Colonic mucosa (tissue), 4 donors: Measurements from ENCODE around the gene TPK1. TPM values are rescaled to one million over a fixed set of nuclear protein-coding genes. Genes with fewer than 3 reads are reported as not detected.

Experiments
- DNase-seq: peaks from one replicate; pipeline ENCODE4 v3.0.0-alpha.2; 2020
- H3K27ac ChIP-seq: fragments of 200-600 bp; one replicate; pipeline ENCODE4 v1.8.0; 2021
- H3K27me3 ChIP-seq: fragments of 200-600 bp; one replicate; pipeline ENCODE4 v1.8.0; 2021
- H3K36me3 ChIP-seq: fragments of 200-600 bp; one replicate; pipeline ENCODE4 v1.8.0; 2021
- H3K4me1 ChIP-seq: fragments of 200-600 bp; one replicate; pipeline ENCODE4 v1.8.0; 2021; ENCODE audit warnings: mild to moderate bottlenecking
- H3K4me3 ChIP-seq: fragments of 200-600 bp; one replicate; pipeline ENCODE4 v1.8.0; 2021
- H3K9ac ChIP-seq, 2 donors: one replicate each; pipeline ENCODE4 v1.7.0; 2013; ENCODE audit warnings: control low read depth in 2 of 2, low read depth in 2 of 2, low read length in 2 of 2
- H3K9me3 ChIP-seq: fragments of 200-600 bp; one replicate; pipeline ENCODE4 v1.8.0; 2021
- intact Hi-C: fragments of 100-400 bp; cut with DNase I; formaldehyde crosslinking; loops from one replicate; pipeline ENCODE4 v1.14.1; 2022
- total RNA-seq, 2 donors: library from RNA; stranded (reverse); fragmentation: NEBNext Ultra II Directional in 1 of 2; extraction: Animal tissue kit (Norgen Biotek cat#: 25700) in 1 of 2; gene quantifications; one replicate each; pipeline ENCODE4 v1.2.1, GENCODE V29; 2021
- TF ChIP-seq, protein P1 (sequence below): fragments of 200-600 bp; IDR thresholded peaks from one replicate; pipeline ENCODE4 v1.8.0; 2022; ENCODE audit warnings: antibody characterized with exemption, mild to moderate bottlenecking
- donor health status: healthy.
- donor health status: DM: no; HTN: no; CAD: no.
- donor health status: DM: no; HTN: no; CAD: no.

Gene TPK1
- total RNA-seq, 2 donors from 2014 or later, result 8.0 to 18.8 TPM

DNA sequence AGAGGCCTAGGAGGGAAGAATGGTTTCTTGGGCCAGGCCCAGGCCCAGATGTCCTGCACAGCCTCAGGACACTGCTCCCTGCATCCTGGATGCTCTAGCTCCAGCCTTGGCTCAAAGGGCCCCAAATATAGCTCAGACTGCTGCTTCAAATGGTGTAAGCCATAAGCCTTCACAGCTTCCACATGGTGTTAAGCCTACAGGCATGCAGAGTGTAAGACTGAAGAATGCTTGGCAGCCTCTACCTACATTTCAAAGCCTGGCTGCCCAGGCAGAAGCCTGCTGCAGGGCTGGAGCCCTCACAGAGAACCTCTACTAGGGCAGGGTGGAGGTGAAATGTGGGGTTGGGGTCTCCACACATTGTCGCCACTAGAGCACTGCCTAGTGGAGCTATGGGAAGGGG lies 118.1 kb downstream of the TPK1 start:
- no peaks in the 10 kb centered on the region for H3K4me1 ChIP-seq
- no peak overlapping the region for H3K4me3 ChIP-seq
- no peaks in the 10 kb centered on the region for H3K27me3 ChIP-seq
- TF ChIP-seq, protein P1, sequence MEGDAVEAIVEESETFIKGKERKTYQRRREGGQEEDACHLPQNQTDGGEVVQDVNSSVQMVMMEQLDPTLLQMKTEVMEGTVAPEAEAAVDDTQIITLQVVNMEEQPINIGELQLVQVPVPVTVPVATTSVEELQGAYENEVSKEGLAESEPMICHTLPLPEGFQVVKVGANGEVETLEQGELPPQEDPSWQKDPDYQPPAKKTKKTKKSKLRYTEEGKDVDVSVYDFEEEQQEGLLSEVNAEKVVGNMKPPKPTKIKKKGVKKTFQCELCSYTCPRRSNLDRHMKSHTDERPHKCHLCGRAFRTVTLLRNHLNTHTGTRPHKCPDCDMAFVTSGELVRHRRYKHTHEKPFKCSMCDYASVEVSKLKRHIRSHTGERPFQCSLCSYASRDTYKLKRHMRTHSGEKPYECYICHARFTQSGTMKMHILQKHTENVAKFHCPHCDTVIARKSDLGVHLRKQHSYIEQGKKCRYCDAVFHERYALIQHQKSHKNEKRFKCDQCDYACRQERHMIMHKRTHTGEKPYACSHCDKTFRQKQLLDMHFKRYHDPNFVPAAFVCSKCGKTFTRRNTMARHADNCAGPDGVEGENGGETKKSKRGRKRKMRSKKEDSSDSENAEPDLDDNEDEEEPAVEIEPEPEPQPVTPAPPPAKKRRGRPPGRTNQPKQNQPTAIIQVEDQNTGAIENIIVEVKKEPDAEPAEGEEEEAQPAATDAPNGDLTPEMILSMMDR, result no peak
- no peaks in the 10 kb centered on the region for H3K9me3 ChIP-seq
- no peaks in the 10 kb centered on the region for H3K36me3 ChIP-seq
- no peak overlapping the region for H3K27ac ChIP-seq
- intact Hi-C loops, result no loop called here
- no peak overlapping the region for H3K9ac ChIP-seq
- no peak for DNase-seq

DNA sequence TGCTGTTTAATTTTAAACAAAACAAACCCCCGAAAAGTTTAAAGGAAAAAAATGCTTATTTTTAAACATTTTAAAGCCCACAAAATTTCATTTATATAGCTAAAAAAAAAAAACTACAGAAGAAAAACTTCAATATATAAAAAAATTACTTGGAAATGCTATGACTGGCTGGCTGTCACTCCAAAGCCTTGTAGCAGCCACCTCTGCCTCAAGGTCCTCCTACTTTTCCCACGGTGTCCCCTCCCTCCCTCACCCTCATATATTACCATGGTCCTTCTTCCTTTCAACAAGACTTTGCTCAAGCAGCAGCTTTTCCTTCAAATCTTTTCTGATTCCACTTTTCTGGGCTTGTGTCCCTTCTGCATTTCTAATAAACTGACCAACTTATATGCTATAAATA lies 122.0 kb downstream of the TPK1 start:
- Histone ChIP-seq H3K9me3 (no peaks in the 10 kb centered on the region), H3K27ac (no peak overlapping the region), H3K27me3 (no peaks in the 10 kb centered on the region), H3K4me1 (no peaks in the 10 kb centered on the region), H3K36me3 (no peaks in the 10 kb centered on the region), H3K9ac (no peak overlapping the region), H3K4me3 (no peak overlapping the region)
- intact Hi-C loops, result no loop called here
- no peak for DNase-seq
- TF ChIP-seq, protein P1, result no peak

DNA sequence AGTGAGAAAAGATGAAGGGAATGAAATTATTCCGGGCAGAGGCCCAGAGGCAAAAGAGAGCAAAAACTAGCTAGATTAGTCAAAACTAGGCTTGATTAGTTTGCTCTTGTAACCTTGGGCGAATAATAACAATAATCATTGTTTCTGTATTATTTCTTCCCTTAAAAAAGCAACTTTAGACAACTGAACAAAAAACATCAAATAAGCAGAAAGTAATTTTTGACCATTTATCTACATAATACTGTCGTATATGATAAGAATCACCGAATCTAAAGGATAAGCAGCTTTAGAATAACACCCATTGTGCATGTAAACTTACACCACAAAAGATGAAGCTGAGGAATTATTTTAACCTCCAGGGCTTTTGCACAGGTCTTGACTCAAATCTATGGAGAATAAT lies 125.1 kb downstream of the TPK1 start:
- Histone ChIP-seq H3K36me3 (no peaks in the 10 kb centered on the region), H3K4me1 (no peaks in the 10 kb centered on the region), H3K9me3 (no peaks in the 10 kb centered on the region), H3K4me3 (no peak overlapping the region), H3K27me3 (no peaks in the 10 kb centered on the region), H3K9ac (no peak overlapping the region), H3K27ac (no peak overlapping the region)
- TF ChIP-seq, protein P1, result no peak
- DNase-seq, result no peak
- intact Hi-C loops, result no loop called here

DNA sequence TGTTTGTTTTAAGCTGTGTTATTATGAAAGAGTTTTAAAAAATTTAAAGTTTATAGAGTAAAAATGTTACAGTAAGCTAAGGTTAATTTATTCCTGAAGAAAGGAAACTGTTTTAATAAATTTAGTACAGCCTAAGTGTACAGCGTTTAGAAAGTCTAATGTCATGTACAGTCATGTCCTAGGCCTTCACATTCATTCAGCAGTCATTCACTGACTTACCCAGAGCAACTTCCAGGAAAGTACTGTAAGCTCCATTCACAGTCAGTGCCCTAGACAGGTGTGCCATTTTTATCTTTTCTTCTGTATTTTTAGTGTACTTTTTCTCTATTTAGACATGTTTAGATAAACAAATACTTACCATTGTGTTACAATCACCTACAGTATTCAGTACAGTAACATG lies 126.8 kb downstream of the TPK1 start:
- DNase-seq, result no peak
- H3K4me1 ChIP-seq, result no peaks in the 10 kb centered on the region
- H3K9me3 ChIP-seq, result no peaks in the 10 kb centered on the region
- no peak overlapping the region for H3K27ac ChIP-seq
- H3K36me3 ChIP-seq, result no peaks in the 10 kb centered on the region
- no peak overlapping the region for H3K9ac ChIP-seq
- intact Hi-C loops, result no loop called here
- TF ChIP-seq, protein P1, result no peak
- no peak overlapping the region for H3K4me3 ChIP-seq
- H3K27me3 ChIP-seq, result no peaks in the 10 kb centered on the region

DNA sequence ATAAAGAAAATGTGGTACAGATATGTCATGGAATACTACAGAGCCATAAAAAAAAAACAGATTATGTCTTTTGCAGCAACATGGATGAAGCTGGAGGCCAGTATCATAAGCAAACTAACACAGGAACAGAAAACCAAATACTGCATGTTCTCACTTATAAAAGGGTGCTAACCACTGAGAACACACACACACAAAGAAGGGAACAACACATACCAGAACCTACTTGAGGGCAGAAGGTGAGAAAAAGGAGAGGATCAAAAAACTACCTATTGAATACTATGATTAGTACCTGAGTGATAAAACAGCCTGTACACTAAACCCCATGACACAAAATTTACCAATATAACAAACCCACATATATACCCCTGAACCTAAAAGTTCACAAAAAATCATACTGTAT lies 144.6 kb downstream of the TPK1 start:
- intact Hi-C loops, result no loop called here

More for the DNA sequence above, 144.6 kb downstream of the TPK1 start:
- Histone ChIP-seq H3K4me3 (no peak overlapping the region), H3K27me3 (no peaks in the 10 kb centered on the region), H3K4me1 (no peaks in the 10 kb centered on the region), H3K9ac (no peak overlapping the region), H3K27ac (no peak overlapping the region), H3K9me3 (no peaks in the 10 kb centered on the region), H3K36me3 (no peaks in the 10 kb centered on the region)
- TF ChIP-seq, protein P1, result no peak
- no peak for DNase-seq
